Forelimb muscle (tissue), 1 donor: ENCODE data around the gene EMD. TPM values are rescaled to one million over a fixed set of nuclear protein-coding genes. Genes with fewer than 3 reads are reported as not detected.
A peak's percentile ranks its signal among the peaks of the same experiment; 100 is the strongest.
"Not testable (repeated sequence)": the region's sequence is repeated elsewhere in the genome, so short reads cannot be mapped to it uniquely, and the experiment has no call there.

Experiments used
- DNase-seq: peaks from one replicate; pipeline ENCODE4 v3.0.0-alpha.2; 2013; ENCODE audit warnings: low read depth
- polyA plus RNA-seq: library from polyadenylated mRNA; unstranded; fragments of 120-200 nt; gene quantifications from one replicate; pipeline ENCODE4 v1.2.1, GENCODE V29; 2013; ENCODE audit not compliant: insufficient read length

The EMD gene
- polyA plus RNA-seq, 1 donor: 46.8 TPM

- peak; percentile 41 for DNase-seq
Measured at GRCh38 chrX:154371017-154371788, 7.9 kb upstream of the EMD start.

GRCh38 chrX:154371789-154372300 lies 7.2 kb upstream of the EMD start:
- no peak for DNase-seq

GRCh38 chrX:154372612-154373022 lies 6.5 kb upstream of the EMD start:
- no peak for DNase-seq

- DNase-seq: peak; percentile 46
Measured at GRCh38 chrX:154373340-154374306, 5.5 kb upstream of the EMD start.

GRCh38 chrX:154374313-154375155 lies 4.6 kb upstream of the EMD start, which contains the start of gene FLNA:
TSS of gene FLNA (minus strand) at chrX:154374634. CDS start at chrX:154371245, 3,389 bp downstream.
- DNase-seq: no peak

GRCh38 chrX:154375156-154375504 lies 4.0 kb upstream of the EMD start:
- no peak for DNase-seq

GRCh38 chrX:154376774-154377173 lies 2.3 kb upstream of the EMD start:
- DNase-seq: no peak

- no peak for DNase-seq
Measured at GRCh38 chrX:154378059-154378798, 866 bp upstream of the EMD start.

- DNase-seq: no peak
Measured at GRCh38 chrX:154379569-154379951, 465 bp downstream of the EMD start.

- DNase-seq: no peak
Measured at GRCh38 chrX:154380153-154380552, 1.1 kb downstream of the EMD start.

GRCh38 chrX:154380787-154381186 lies 1.7 kb downstream of the EMD start:
- no peak for DNase-seq

GRCh38 chrX:154381271-154381670 lies 2.2 kb downstream of the EMD start:
- DNase-seq: no peak

- DNase-seq: no peak
Measured at GRCh38 chrX:154382483-154383069, 3.5 kb downstream of the EMD start.

GRCh38 chrX:154383359-154384283 lies 4.5 kb downstream of the EMD start:
- no peak for DNase-seq

GRCh38 chrX:154384284-154384892 lies 5.3 kb downstream of the EMD start:
- no peak for DNase-seq

GRCh38 chrX:154388094-154388493 lies 9.0 kb downstream of the EMD start:
- DNase-seq: not testable (repeated sequence)

GRCh38 chrX:154388649-154389048 lies 9.6 kb downstream of the EMD start:
- not testable (repeated sequence) for DNase-seq

GRCh38 chrX:154389812-154390747 lies 11.0 kb downstream of the EMD start:
- DNase-seq: not testable (repeated sequence)
